OCI-LY7 (cell line): ENCODE results near the gene NRG2. TPM values are rescaled to one million over a fixed set of nuclear protein-coding genes. Genes with fewer than 3 reads are reported as not detected.

Experiments used
- BruUV-seq: library from RNA; stranded (reverse); fragments of 400-500 nt; replicated peaks from 2 replicates; lab custom pipeline; 2021; lab: Mats Ljungman, UMichigan
- CTCF ChIA-PET: fragments of 300-600 bp; sonication (Branson Sonifier 250); formaldehyde crosslinking; loops from one replicate; lab custom pipeline; 2022; ENCODE audit warnings: antibody characterized with exemption; ENCODE audit not compliant: unreplicated experiment; lab: Charles Lee
- POLR2A ChIA-PET: fragments of 300-600 bp; sonication (Branson Sonifier 250); formaldehyde crosslinking; loops from one replicate; lab custom pipeline; 2022; ENCODE audit warnings: antibody characterized with exemption; lab: Charles Lee
- DNase-seq: peaks from one replicate; pipeline ENCODE4 v3.0.0-alpha.2; 2015; ENCODE audit warnings: low spot score
- H2AFZ ChIP-seq: fragments of 200-600 bp; sonication (generic), shearing (Covaris generic); 2 replicates; pipeline ENCODE4 v1.6.1; 2014; ENCODE audit warnings: mild to moderate bottlenecking, antibody characterized with exemption, low read length, moderate library complexity
- H3K27ac ChIP-seq: fragments of 200-600 bp; sonication (generic); 2 replicates; pipeline ENCODE4 v1.5.1; 2014; ENCODE audit warnings: mixed run types, low read depth, mild to moderate bottlenecking, moderate library complexity, low read length, inconsistent platforms; ENCODE audit not compliant: poor library complexity, severe bottlenecking
- H3K36me3 ChIP-seq: fragments of 200-600 bp; sonication (generic); 2 replicates; pipeline ENCODE4 v1.6.1; 2014; ENCODE audit warnings: mild to moderate bottlenecking, antibody characterized with exemption, low read length, moderate library complexity, mixed read lengths; ENCODE audit not compliant: insufficient read depth
- H3K4me1 ChIP-seq: fragments of 200-600 bp; sonication (generic); 2 replicates; pipeline ENCODE4 v1.5.1; 2014; ENCODE audit warnings: mild to moderate bottlenecking, low read length; ENCODE audit not compliant: insufficient read depth, poor library complexity, severe bottlenecking
- H3K4me2 ChIP-seq: fragments of 200-600 bp; sonication (generic); 2 replicates; pipeline ENCODE4 v1.6.1; 2014; ENCODE audit warnings: mild to moderate bottlenecking, low read length
- H3K4me3 ChIP-seq: fragments of 200-600 bp; sonication (generic); 2 replicates; pipeline ENCODE4 v1.5.1; 2014; ENCODE audit warnings: mild to moderate bottlenecking, low read depth, low read length; ENCODE audit not compliant: poor library complexity, severe bottlenecking
- H3K79me2 ChIP-seq: fragments of 200-600 bp; sonication (generic); 2 replicates; pipeline ENCODE4 v1.6.1; 2016; ENCODE audit warnings: low read depth, mild to moderate bottlenecking, low read length, moderate library complexity, mixed read lengths; ENCODE audit not compliant: insufficient read depth
- H3K9me2 ChIP-seq: fragments of 200-600 bp; sonication (generic); 2 replicates; pipeline ENCODE4 v1.6.1; 2016; ENCODE audit warnings: mild to moderate bottlenecking, low read length, mixed read lengths; ENCODE audit not compliant: insufficient read depth
- H3K9me3 ChIP-seq: fragments of 200-600 bp; sonication (generic); 2 replicates; pipeline ENCODE4 v1.6.1; 2014; ENCODE audit warnings: mild to moderate bottlenecking, mixed run types, low read length, mixed read lengths
- H4K20me1 ChIP-seq: fragments of 200-600 bp; sonication (generic); 2 replicates; pipeline ENCODE4 v1.6.1; 2014; ENCODE audit warnings: mild to moderate bottlenecking, antibody characterized with exemption, low read length, moderate library complexity, mixed read lengths; ENCODE audit not compliant: insufficient read depth
- CTCF ChIP-seq: fragments of 200-600 bp; sonication (generic); conservative IDR thresholded peaks from 2 replicates; pipeline ENCODE4 v1.5.1; 2014; ENCODE audit warnings: mild to moderate bottlenecking, antibody characterized with exemption, low read length, moderate library complexity, mixed read lengths
- EZH2phosphoT487 ChIP-seq: fragments of 200-600 bp; sonication (generic); IDR thresholded peaks from 2 replicates; pipeline ENCODE4 v1.6.1; 2018; ENCODE audit warnings: low read depth, borderline replicate concordance, mild to moderate bottlenecking, mixed run types, antibody characterized with exemption, low read length, moderate library complexity, mixed read lengths
- intact Hi-C: fragments of 100-400 bp; cut with micrococcal nuclease; formaldehyde crosslinking; loops from one replicate; pipeline ENCODE4 v1.10.0; 2022; ENCODE audit not compliant: unreplicated experiment
- total RNA-seq, 2 experiments: library from RNA; depleted of rRNA in 1 of 2; stranded (reverse); fragments of >200 nt in 1 of 2; shearing (Covaris generic) in 1 of 2; gene quantifications; 2 replicates each; pipeline ENCODE4 v1.2.3, GENCODE V29; 2014 to 2022

Gene NRG2
- total RNA-seq, 2 experiments from 2014 or later, result 1.7 TPM; not detected in 1

GRCh38 chr5:139837711-139838380, 205.3 kb downstream of the NRG2 start:
- Histone ChIP-seq H3K27ac (no peak overlapping the region), H3K79me2 (no peaks in the 10 kb centered on the region), H3K9me3 (no peaks in the 10 kb centered on the region), H3K4me3 (no peak overlapping the region), H3K4me1 (no peaks in the 10 kb centered on the region), H3K4me2 (no peak overlapping the region), H4K20me1 (no peaks in the 10 kb centered on the region), H2AFZ (no peak overlapping the region), H3K9me2 (no peaks in the 10 kb centered on the region), H3K36me3 (no peaks in the 10 kb centered on the region)
- intact Hi-C loops, result no loop called here
- CTCF ChIA-PET, result no interaction called here
- POLR2A ChIA-PET, result no interaction called here
- TF ChIP-seq CTCF (no peak), EZH2phosphoT487 (no peak)
- no TSS peak for BruUV-seq
- no peak for DNase-seq

GRCh38 chr5:139836469-139837208, 206.5 kb downstream of the NRG2 start:
- CTCF ChIA-PET, result interaction anchor here (0.6 kb wide), 1 partner anchor 132 kb away, joined by 3 read pairs; no protein-coding TSS in a partner anchor
- no peak overlapping the region for H3K27ac ChIP-seq
- no peaks in the 10 kb centered on the region for H3K9me3 ChIP-seq
- no peak overlapping the region for H2AFZ ChIP-seq
- intact Hi-C loops, result no loop called here
- no peaks in the 10 kb centered on the region for H3K79me2 ChIP-seq
- TF ChIP-seq CTCF, result no peak
- no peak for TF ChIP-seq EZH2phosphoT487
- POLR2A ChIA-PET, result interaction anchor here (0.6 kb wide), 1 partner anchor 338 kb away, joined by 4 read pairs; no protein-coding TSS in a partner anchor
- BruUV-seq, result no TSS peak
- H3K4me2 ChIP-seq, result no peak overlapping the region
- H3K36me3 ChIP-seq, result no peaks in the 10 kb centered on the region
- H3K9me2 ChIP-seq, result no peaks in the 10 kb centered on the region
- H3K4me1 ChIP-seq, result no peaks in the 10 kb centered on the region
- no peaks in the 10 kb centered on the region for H4K20me1 ChIP-seq
- H3K4me3 ChIP-seq, result no peak overlapping the region
- no peak for DNase-seq

- Histone ChIP-seq H3K79me2 (no peaks in the 10 kb centered on the region), H2AFZ (no peak overlapping the region), H3K4me2 (no peak overlapping the region), H4K20me1 (no peaks in the 10 kb centered on the region), H3K27ac (no peak overlapping the region), H3K9me2 (no peaks in the 10 kb centered on the region), H3K4me1 (no peaks in the 10 kb centered on the region), H3K9me3 (no peaks in the 10 kb centered on the region), H3K4me3 (no peak overlapping the region), H3K36me3 (no peaks in the 10 kb centered on the region)
- CTCF ChIA-PET, result no interaction called here
- intact Hi-C loops, result no loop called here
- no peak for DNase-seq
- TF ChIP-seq EZH2phosphoT487 (no peak), CTCF (no peak)
- no TSS peak for BruUV-seq
- POLR2A ChIA-PET, result interaction anchor here (0.5 kb wide), 1 partner anchor 231 kb away, joined by 4 read pairs; no protein-coding TSS in a partner anchor
These were observed 207.4 kb downstream of the NRG2 start for GRCh38 chr5:139835656-139836055.
